Measurements from ENCODE around the gene ATXN7L1.

ATXN7L1 gene

DNA sequence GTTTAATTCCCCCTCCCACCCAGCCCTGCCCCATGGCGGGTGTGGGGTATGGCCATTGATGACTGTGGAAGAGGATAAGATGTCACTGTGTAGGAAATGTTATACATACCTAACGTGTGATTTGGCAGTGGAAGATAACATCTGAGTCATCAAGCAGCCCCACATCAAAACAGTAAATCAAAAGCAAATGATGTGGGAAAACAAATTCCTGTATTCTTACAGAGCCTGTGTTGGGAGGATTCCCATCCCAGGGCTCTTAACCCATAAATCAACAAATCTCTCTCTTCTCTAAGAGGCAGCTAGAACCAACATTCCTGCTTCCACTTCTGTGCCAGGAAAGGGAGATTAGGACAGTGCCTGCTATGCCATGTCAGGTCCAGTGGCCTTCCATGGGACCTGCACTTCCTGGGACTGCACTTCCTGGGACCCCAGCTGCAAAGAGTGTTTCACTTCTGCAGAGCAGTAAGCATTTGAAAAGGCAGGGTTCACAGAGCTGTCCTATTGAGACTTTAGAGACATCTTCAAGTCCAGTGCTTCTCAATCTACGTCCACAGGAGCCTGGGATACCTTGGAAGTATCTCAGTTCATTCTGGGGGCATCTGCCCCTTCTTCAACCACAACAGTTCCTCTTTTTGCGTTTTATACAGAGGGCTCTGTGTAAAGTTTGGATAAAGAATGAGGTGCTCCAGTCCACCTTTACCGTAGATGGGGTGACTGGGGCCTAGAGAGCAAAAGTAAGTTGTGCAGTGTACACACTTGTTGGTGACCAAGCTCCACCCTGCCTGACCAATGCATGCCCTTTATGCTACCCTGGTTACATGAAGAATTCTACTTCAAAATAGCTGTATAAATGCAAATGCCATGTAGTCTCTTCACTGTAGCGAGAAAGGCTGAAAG, 45.7 kb downstream of the ATXN7L1 start:
- Histone ChIP-seq H3K36me3 (ENCODE audit: control insufficient read depth, insufficient read depth, low read length) (no peaks in the 10 kb centered on the region), H3K4me1 (ENCODE audit: control insufficient read depth, insufficient read depth, low read length) (peaks cover 13% of the 10 kb centered on the region), H3K9ac (ENCODE audit: low read depth, low read length) (no peak overlapping the region), H3K27me3 (ENCODE audit: control insufficient read depth, insufficient read depth, low read length) (no peaks in the 10 kb centered on the region), H3K4me3 (ENCODE audit: low read depth, low read length) (no peak overlapping the region), H3K9me3 (ENCODE audit: control insufficient read depth, insufficient read depth, low read length) (no peaks in the 10 kb centered on the region)

DNA sequence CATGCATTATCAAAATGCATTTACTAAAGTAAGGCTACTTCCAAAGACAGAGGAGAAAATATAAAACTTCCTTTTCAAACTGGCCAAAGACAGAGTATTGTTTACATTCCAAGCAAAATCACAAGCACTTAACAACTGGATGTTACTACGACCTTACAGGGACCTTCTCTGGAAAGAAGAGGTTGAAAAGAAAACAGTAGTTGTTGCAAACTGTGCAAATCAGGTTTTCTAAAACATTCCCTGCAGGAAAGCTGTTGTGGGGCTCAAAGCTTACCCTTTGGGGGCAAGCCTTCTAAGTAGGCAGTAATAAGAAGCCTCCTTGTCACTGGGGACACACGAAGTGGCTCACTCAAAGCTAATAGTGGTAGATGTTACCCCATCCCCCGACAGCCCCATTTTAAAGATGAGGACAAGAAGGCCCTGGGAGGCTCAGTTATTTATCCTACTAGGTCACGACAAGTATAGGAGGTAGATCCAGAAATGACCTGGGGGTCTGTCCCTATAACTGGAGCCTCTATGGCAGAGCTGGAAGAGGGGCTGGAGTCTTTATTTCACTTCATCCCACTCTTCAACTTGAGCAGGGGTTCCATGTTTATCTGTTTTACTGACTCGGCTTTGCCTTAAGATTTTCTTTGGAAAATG, 46.6 kb downstream of the ATXN7L1 start:
- no peaks in the 10 kb centered on the region for H3K9me3 ChIP-seq (ENCODE audit: control insufficient read depth, insufficient read depth, low read length)
- no peaks in the 10 kb centered on the region for H3K27me3 ChIP-seq (ENCODE audit: control insufficient read depth, insufficient read depth, low read length)
- H3K9ac ChIP-seq (ENCODE audit: low read depth, low read length) = no peak overlapping the region
- H3K36me3 ChIP-seq (ENCODE audit: control insufficient read depth, insufficient read depth, low read length) = no peaks in the 10 kb centered on the region
- H3K4me1 ChIP-seq (ENCODE audit: control insufficient read depth, insufficient read depth, low read length) = peaks cover 13% of the 10 kb centered on the region
- H3K4me3 ChIP-seq (ENCODE audit: low read depth, low read length) = no peak overlapping the region

DNA sequence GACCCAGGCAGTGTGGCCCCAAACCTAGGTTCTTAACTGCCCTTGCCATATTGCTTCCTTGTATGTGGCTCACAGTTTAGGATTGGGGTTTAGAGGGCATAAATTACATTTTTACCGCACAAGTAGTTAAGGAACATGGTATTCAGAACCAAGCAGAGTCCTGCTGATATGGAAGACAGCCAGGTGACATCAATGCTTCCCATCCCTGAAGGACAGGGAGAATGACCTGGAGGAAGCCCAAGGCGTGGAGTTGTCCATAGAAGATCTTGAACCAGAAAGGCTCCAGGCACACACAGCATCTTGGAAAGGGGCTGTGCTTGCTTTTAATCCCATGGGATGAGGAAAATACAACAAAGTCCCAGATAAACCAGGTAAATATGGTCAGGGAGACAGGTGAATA, 48.3 kb downstream of the ATXN7L1 start:
- peaks cover 13% of the 10 kb centered on the region for H3K4me1 ChIP-seq (ENCODE audit: control insufficient read depth, insufficient read depth, low read length)
- H3K4me3 ChIP-seq (ENCODE audit: low read depth, low read length) = no peak overlapping the region
- no peak overlapping the region for H3K9ac ChIP-seq (ENCODE audit: low read depth, low read length)
- H3K36me3 ChIP-seq (ENCODE audit: control insufficient read depth, insufficient read depth, low read length) = no peaks in the 10 kb centered on the region
- no peaks in the 10 kb centered on the region for H3K27me3 ChIP-seq (ENCODE audit: control insufficient read depth, insufficient read depth, low read length)
- H3K9me3 ChIP-seq (ENCODE audit: control insufficient read depth, insufficient read depth, low read length) = no peaks in the 10 kb centered on the region

DNA sequence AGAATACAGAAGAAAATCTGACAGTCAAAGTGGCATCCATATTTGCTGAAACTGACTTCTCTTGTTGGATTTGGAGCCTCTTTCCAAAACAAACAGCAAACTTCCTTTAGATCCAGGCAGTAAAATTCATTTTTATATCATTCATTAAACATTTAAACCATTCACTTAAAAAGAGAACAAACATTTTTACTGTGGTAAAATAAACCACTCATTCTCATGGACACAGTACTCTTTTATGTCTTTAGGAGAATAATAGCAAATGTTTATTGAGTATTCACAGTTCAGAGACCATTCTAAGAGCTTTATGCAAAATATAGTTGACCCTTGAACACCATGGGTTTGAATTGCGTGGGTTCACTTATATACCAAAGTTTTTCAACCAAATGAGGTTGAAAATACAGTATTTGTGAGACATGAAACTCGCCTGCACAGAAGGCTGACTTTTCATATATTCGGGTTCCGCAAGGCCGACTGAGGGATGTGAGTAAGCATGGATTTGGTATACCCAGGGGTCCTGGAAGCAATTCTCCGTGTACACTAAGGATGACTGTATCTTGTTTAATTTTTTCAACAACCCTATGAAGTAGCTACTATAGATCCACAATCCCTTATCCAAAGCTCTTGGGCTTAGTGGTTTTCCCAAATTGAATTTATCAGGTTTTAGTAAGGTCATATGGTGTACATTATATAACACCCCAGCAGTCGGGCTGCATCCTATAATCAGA, 49.1 kb downstream of the ATXN7L1 start:
- Histone ChIP-seq H3K9ac (ENCODE audit: low read depth, low read length) (no peak overlapping the region), H3K4me3 (ENCODE audit: low read depth, low read length) (no peak overlapping the region), H3K27me3 (ENCODE audit: control insufficient read depth, insufficient read depth, low read length) (no peaks in the 10 kb centered on the region), H3K9me3 (ENCODE audit: control insufficient read depth, insufficient read depth, low read length) (no peaks in the 10 kb centered on the region), H3K36me3 (ENCODE audit: control insufficient read depth, insufficient read depth, low read length) (no peaks in the 10 kb centered on the region), H3K4me1 (ENCODE audit: control insufficient read depth, insufficient read depth, low read length) (peaks cover 8% of the 10 kb centered on the region)

DNA sequence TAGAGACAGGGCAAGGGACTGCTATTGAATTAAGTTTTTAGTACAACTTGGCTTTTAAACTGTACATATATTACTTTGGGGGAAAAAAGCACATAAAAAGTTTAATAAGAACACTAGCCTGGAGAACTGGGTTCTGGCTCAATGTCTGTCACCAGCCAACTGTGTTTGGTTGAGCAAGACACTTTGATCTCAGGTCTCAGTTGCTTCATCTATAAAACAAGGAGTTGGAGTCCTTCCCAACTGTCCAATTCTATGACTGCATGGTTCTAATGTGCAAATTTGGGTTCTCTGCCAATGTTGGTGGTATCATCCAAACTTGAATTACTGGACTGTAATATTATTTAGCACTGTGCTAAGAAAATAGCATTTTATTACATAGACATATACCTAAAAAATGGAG, 50.3 kb downstream of the ATXN7L1 start:
- Histone ChIP-seq H3K9ac (ENCODE audit: low read depth, low read length) (no peak overlapping the region), H3K4me3 (ENCODE audit: low read depth, low read length) (no peak overlapping the region), H3K36me3 (ENCODE audit: control insufficient read depth, insufficient read depth, low read length) (no peaks in the 10 kb centered on the region), H3K9me3 (ENCODE audit: control insufficient read depth, insufficient read depth, low read length) (no peaks in the 10 kb centered on the region), H3K4me1 (ENCODE audit: control insufficient read depth, insufficient read depth, low read length) (peaks cover 8% of the 10 kb centered on the region), H3K27me3 (ENCODE audit: control insufficient read depth, insufficient read depth, low read length) (no peaks in the 10 kb centered on the region)

DNA sequence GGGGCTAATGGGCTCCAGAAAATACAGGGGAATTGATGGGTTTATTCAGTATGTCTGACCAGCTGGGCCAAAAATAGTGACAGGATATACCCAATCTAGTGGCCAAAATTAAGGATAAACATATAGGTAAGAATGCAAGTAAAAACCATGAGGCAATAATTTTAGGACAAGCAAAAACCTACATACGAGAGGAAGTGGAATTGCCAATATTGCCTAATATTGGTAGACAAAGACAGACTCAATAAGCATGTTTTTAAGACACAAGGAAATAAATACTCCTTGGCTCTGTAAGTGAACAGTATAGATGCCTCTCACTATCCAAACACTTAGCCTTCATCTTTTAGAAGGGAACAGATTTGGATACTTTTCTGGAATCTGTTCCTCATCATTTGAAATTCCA, 51.0 kb downstream of the ATXN7L1 start:
- no peaks in the 10 kb centered on the region for H3K27me3 ChIP-seq (ENCODE audit: control insufficient read depth, insufficient read depth, low read length)
- no peak overlapping the region for H3K4me3 ChIP-seq (ENCODE audit: low read depth, low read length)
- no peaks in the 10 kb centered on the region for H3K9me3 ChIP-seq (ENCODE audit: control insufficient read depth, insufficient read depth, low read length)

DNA sequence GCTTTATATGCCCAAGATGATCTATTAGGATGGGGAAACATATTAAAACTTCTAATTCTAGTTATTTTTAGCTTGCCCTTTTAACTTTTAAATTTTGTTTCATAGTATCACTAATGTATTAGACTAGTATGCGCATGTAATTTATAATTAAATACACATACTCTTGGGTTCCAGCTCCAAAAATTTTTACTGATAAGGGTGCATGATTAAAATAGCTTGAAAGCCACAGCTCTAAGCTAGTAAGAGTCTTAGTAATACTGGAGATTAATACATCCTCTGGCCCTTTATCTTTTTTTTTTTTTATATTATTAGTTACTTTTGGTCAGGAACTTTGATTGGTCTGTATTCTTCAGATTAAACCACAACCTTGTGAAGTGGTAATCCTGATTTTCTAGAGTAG, 53.6 kb downstream of the ATXN7L1 start:
- Histone ChIP-seq H3K9me3 (ENCODE audit: control insufficient read depth, insufficient read depth, low read length) (no peaks in the 10 kb centered on the region), H3K36me3 (ENCODE audit: control insufficient read depth, insufficient read depth, low read length) (no peaks in the 10 kb centered on the region), H3K27me3 (ENCODE audit: control insufficient read depth, insufficient read depth, low read length) (no peaks in the 10 kb centered on the region), H3K9ac (ENCODE audit: low read depth, low read length) (no peak overlapping the region), H3K4me1 (ENCODE audit: control insufficient read depth, insufficient read depth, low read length) (no peaks in the 10 kb centered on the region), H3K4me3 (ENCODE audit: low read depth, low read length) (no peak overlapping the region)

More for the DNA sequence above, 51.0 kb downstream of the ATXN7L1 start:
- H3K36me3 ChIP-seq (ENCODE audit: control insufficient read depth, insufficient read depth, low read length) = no peaks in the 10 kb centered on the region
- H3K9ac ChIP-seq (ENCODE audit: low read depth, low read length) = no peak overlapping the region
- peaks cover 8% of the 10 kb centered on the region for H3K4me1 ChIP-seq (ENCODE audit: control insufficient read depth, insufficient read depth, low read length)

DNA sequence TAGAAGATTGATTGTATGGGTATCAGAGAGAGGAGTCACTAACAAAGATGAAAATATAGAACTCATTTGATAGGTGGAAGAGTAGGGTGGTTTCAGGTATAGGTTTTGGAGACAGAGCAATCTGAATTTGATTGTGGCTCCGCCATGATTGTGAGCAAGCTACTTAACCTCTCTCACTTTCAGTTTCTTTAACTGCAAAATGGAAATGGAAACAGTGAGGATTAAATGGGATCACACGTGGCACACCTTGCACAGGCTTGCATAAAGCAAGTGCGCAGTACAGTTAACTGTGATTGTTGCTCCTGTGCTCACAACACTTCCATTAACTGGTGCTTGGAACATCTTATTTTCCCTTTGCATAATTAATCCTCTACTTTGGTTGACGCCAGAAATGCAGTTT, 54.9 kb downstream of the ATXN7L1 start:
- H3K9ac ChIP-seq (ENCODE audit: low read depth, low read length) = no peak overlapping the region

DNA sequence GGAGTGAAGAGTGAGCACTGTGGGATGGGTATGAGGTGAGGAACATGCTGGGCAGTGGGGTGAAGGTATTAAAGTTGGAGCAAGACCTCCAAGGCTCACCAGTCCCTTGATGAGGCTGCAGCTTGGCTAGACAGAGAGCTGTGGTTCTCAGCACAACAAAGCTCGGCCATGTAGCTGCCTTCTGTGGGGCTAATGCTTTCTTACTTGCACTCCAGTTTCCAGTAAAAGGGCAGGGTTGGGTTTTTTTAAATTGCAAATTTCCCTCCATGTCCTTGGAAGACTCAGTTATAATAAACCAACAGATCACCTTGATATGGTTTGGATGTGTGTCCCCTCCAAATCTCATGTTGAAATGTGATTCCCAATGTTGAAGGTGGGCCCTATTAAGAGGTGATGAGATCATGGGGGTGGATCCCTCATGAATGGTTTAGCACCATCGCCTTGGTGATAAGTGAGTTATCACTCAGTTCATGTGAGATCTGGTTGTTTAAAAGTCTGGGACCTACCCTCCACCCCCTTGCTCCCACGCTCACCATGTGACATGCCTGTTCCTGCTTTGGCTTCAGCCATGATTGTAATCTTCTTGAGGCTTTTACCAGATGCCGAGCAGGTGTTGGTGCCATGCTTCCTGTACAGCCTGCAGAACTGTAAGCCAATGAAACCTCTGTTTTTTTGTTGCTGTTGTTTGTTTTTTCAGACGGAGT, 55.9 kb downstream of the ATXN7L1 start:
- Histone ChIP-seq H3K4me3 (ENCODE audit: low read depth, low read length) (no peak overlapping the region), H3K27me3 (ENCODE audit: control insufficient read depth, insufficient read depth, low read length) (no peaks in the 10 kb centered on the region), H3K9me3 (ENCODE audit: control insufficient read depth, insufficient read depth, low read length) (no peaks in the 10 kb centered on the region), H3K4me1 (ENCODE audit: control insufficient read depth, insufficient read depth, low read length) (peaks cover 9% of the 10 kb centered on the region), H3K36me3 (ENCODE audit: control insufficient read depth, insufficient read depth, low read length) (no peaks in the 10 kb centered on the region), H3K9ac (ENCODE audit: low read depth, low read length) (no peak overlapping the region)

More for the DNA sequence above, 54.9 kb downstream of the ATXN7L1 start:
- peaks cover 5% of the 10 kb centered on the region for H3K4me1 ChIP-seq (ENCODE audit: control insufficient read depth, insufficient read depth, low read length)
- H3K9me3 ChIP-seq (ENCODE audit: control insufficient read depth, insufficient read depth, low read length) = no peaks in the 10 kb centered on the region
- no peaks in the 10 kb centered on the region for H3K27me3 ChIP-seq (ENCODE audit: control insufficient read depth, insufficient read depth, low read length)
- no peak overlapping the region for H3K4me3 ChIP-seq (ENCODE audit: low read depth, low read length)
- no peaks in the 10 kb centered on the region for H3K36me3 ChIP-seq (ENCODE audit: control insufficient read depth, insufficient read depth, low read length)

DNA sequence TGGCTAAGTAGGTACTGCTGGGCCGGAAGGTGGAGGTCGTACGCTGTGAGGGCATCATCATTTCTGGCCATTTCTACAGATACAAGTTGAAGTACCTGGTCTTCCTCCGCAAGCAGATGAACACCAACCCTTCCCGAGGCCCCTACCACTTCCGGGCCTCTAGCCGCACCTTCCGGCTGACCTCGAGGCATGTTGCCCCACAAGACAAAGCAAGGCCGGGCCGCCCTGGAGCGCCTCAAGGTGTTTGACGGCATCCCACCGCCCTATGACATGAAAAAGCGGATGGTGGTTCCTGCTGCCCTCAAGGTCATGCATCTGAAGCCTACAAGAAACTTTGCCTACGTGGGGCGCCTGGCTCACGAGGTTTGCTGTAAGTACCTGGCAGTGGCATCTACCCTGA, 56.8 kb downstream of the ATXN7L1 start:
- no peaks in the 10 kb centered on the region for H3K9me3 ChIP-seq (ENCODE audit: control insufficient read depth, insufficient read depth, low read length)
- H3K9ac ChIP-seq (ENCODE audit: low read depth, low read length) = no peak overlapping the region
- peaks cover 9% of the 10 kb centered on the region for H3K4me1 ChIP-seq (ENCODE audit: control insufficient read depth, insufficient read depth, low read length)
- H3K4me3 ChIP-seq (ENCODE audit: low read depth, low read length) = no peak overlapping the region
- H3K36me3 ChIP-seq (ENCODE audit: control insufficient read depth, insufficient read depth, low read length) = no peaks in the 10 kb centered on the region
- H3K27me3 ChIP-seq (ENCODE audit: control insufficient read depth, insufficient read depth, low read length) = no peaks in the 10 kb centered on the region

DNA sequence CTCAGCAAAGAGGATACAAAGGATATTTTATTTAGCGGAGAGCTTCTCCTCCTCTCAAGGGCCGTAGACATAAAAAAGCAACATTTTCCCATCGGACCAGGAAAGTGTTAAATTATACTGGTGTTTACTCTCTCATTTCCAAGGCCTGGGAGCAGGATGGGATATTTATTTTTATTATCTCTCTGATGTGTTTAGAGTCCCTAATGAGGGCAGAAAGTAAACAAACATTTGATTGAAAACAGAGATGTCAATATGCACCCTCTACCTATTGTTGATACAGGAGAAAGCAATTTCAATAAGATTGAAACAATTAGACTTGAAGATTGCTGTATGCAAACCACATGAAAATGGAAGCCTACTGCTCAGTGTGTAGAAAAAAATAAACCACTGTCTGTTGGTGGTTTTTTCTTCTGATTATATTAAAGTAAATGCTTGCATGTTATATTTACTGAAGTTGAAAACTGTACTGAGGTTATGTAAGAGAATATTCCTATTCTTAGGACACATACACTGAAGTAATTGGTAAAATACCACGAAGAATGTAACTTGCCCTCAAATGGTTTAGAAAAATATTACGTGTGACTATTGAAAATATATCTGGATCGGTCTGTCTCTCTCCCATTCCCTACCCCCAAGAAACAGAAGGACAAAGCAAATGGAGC, 59.3 kb downstream of the ATXN7L1 start:
- Histone ChIP-seq H3K4me1 (ENCODE audit: control insufficient read depth, insufficient read depth, low read length) (peaks cover 9% of the 10 kb centered on the region), H3K9ac (ENCODE audit: low read depth, low read length) (no peak overlapping the region), H3K9me3 (ENCODE audit: control insufficient read depth, insufficient read depth, low read length) (no peaks in the 10 kb centered on the region), H3K36me3 (ENCODE audit: control insufficient read depth, insufficient read depth, low read length) (no peaks in the 10 kb centered on the region), H3K4me3 (ENCODE audit: low read depth, low read length) (no peak overlapping the region), H3K27me3 (ENCODE audit: control insufficient read depth, insufficient read depth, low read length) (no peaks in the 10 kb centered on the region)
